GM12878 (cell line): ENCODE data around the gene ALDH1A1. TPM values are rescaled to one million over a fixed set of nuclear protein-coding genes. Genes with fewer than 3 reads are reported as not detected.

Experiments
- ATAC-seq: fragments of 200-7000 bp; cut with Tn5 transposase; 3 replicates; pipeline ENCODE4 v1.9.1; 2020; ENCODE audit warnings: mild to moderate bottlenecking, moderate library complexity
- BruUV-seq: library from RNA; stranded (reverse); fragments of 400-500 nt; replicated peaks from 2 replicates; lab custom pipeline; 2021; lab: Mats Ljungman, UMichigan
- CTCF ChIA-PET: fragments of 300-600 bp; sonication (Branson Sonifier 250); formaldehyde crosslinking; extraction: SDS; loops from one replicate; lab custom pipeline; 2021; ENCODE audit warnings: inconsistent platforms; lab: Yijun Ruan, JAX
- POLR2A ChIA-PET: fragments of 350-600 bp; formaldehyde crosslinking; extraction: SDS; loops from one replicate; lab custom pipeline; 2021; ENCODE audit warnings: inconsistent platforms; lab: Charles Lee
- RAD21 ChIA-PET: fragments of 300-600 bp; sonication (Branson Sonifier 250); formaldehyde crosslinking; loops from one replicate; lab custom pipeline; 2023; ENCODE audit warnings: antibody characterized with exemption; ENCODE audit not compliant: unreplicated experiment; lab: Charles Lee
- SMC1A ChIA-PET: fragments of 300-600 bp; sonication (Branson Sonifier 250); formaldehyde crosslinking; loops from one replicate; lab custom pipeline; 2023; ENCODE audit not compliant: unreplicated experiment, uncharacterized antibody; lab: Charles Lee
- DNase-seq: peaks from one replicate; pipeline ENCODE4 v3.0.0-alpha.2; 2011; ENCODE audit warnings: low read depth, low spot score
- FAIRE-seq: peaks from 3 replicates; lab custom pipeline; 2011; peaks lifted over from hg19 to GRCh38; lab: Jason Lieb, UNC
- H2AFZ ChIP-seq: 2 replicates; pipeline ENCODE4 v1.6.0; 2011; ENCODE audit warnings: low read depth, low read length, control low read depth; ENCODE audit not compliant: control insufficient read depth
- H3K27ac ChIP-seq: 2 replicates; pipeline ENCODE4 v1.5.1; 2011; ENCODE audit warnings: control low read depth; ENCODE audit not compliant: control insufficient read depth, insufficient read depth
- H3K27me3 ChIP-seq, 2 experiments: replicated peaks in 1 of 2; 2 replicates each; pipeline versions ENCODE4 v1.6.0 to v1.6.1; 2011; ENCODE audit warnings: low read length in 1 of 2; ENCODE audit not compliant: control insufficient read depth in 2 of 2, insufficient read depth in 2 of 2
- H3K36me3 ChIP-seq, 2 experiments: 2 replicates each; pipeline ENCODE4 v1.5.1; 2011; ENCODE audit warnings: low read length in 1 of 2; ENCODE audit not compliant: control insufficient read depth in 2 of 2, insufficient read depth in 2 of 2
- H3K4me1 ChIP-seq: 2 replicates; pipeline ENCODE4 v1.6.1; 2011; ENCODE audit warnings: mild to moderate bottlenecking, low read length, moderate library complexity, mixed read lengths; ENCODE audit not compliant: control insufficient read depth, insufficient read depth
- H3K4me2 ChIP-seq: 2 replicates; pipeline ENCODE4 v1.6.0; 2011; ENCODE audit warnings: control low read depth; ENCODE audit not compliant: control insufficient read depth, insufficient read depth
- H3K4me3 ChIP-seq: fragments of 200-600 bp; sonication (generic); 2 replicates; pipeline ENCODE4 v1.5.1; 2016
- H3K79me2 ChIP-seq: 2 replicates; pipeline ENCODE4 v1.6.0; 2011; ENCODE audit warnings: low read length; ENCODE audit not compliant: control insufficient read depth, insufficient read depth
- H3K9ac ChIP-seq: 2 replicates; pipeline ENCODE4 v1.8.0; 2011; ENCODE audit warnings: low read length, control low read depth, mixed read lengths; ENCODE audit not compliant: control insufficient read depth, insufficient read depth
- H3K9me3 ChIP-seq: replicated peaks from 3 replicates; pipeline ENCODE4 v1.5.1; 2011; ENCODE audit warnings: mild to moderate bottlenecking, low read length; ENCODE audit not compliant: control insufficient read depth, insufficient read depth
- H4K20me1 ChIP-seq: 2 replicates; pipeline ENCODE4 v1.6.0; 2011; ENCODE audit not compliant: control insufficient read depth, insufficient read depth
- EED ChIP-seq: sonication (generic); IDR thresholded peaks from 2 replicates; pipeline ENCODE4 v1.6.1; 2016; ENCODE audit warnings: antibody characterized with exemption, low read depth
- GABPA ChIP-seq: IDR thresholded peaks from 2 replicates; pipeline ENCODE4 v1.6.1; 2014; ENCODE audit warnings: antibody characterized with exemption, low read depth, mild to moderate bottlenecking, inconsistent platforms
- KDM1A ChIP-seq: fragments of 200-600 bp; sonication (generic); IDR thresholded peaks from 2 replicates; pipeline ENCODE4 v1.6.1; 2016; ENCODE audit warnings: borderline replicate concordance
- MEF2A ChIP-seq: IDR thresholded peaks from 2 replicates; pipeline ENCODE4 v1.6.1; 2011; ENCODE audit warnings: low read depth, mild to moderate bottlenecking, low read length, moderate library complexity; ENCODE audit not compliant: insufficient read depth
- MTA3 ChIP-seq: IDR thresholded peaks from 2 replicates; pipeline ENCODE4 v1.6.1; 2012; ENCODE audit warnings: low read length, inconsistent platforms, borderline replicate concordance
- MYC ChIP-seq: IDR thresholded peaks from 2 replicates; pipeline ENCODE4 v1.6.1; 2011; ENCODE audit warnings: mild to moderate bottlenecking, low read length, moderate library complexity, inconsistent platforms; ENCODE audit not compliant: insufficient read depth, insufficient replicate concordance, insufficient read length, severe bottlenecking
- NFXL1 ChIP-seq: fragments of 450-650 bp; IDR thresholded peaks from 2 replicates; pipeline ENCODE4 v1.6.1; 2017; ENCODE audit warnings: antibody characterized with exemption, mild to moderate bottlenecking, borderline replicate concordance
- NKRF ChIP-seq: fragments of 450-650 bp; conservative IDR thresholded peaks from 2 replicates; pipeline ENCODE4 v1.6.1; 2017; ENCODE audit warnings: mild to moderate bottlenecking, moderate library complexity
- RELA ChIP-seq: fragments of 450-650 bp; IDR thresholded peaks from 2 replicates; pipeline ENCODE4 v1.8.0; 2014; ENCODE audit warnings: borderline replicate concordance; ENCODE audit not compliant: partially characterized antibody
- SMARCA5 ChIP-seq: fragments of 450-650 bp; IDR thresholded peaks from 2 replicates; pipeline ENCODE4 v1.6.1; 2017; ENCODE audit warnings: mild to moderate bottlenecking
- SPI1 ChIP-seq: IDR thresholded peaks from 2 replicates; pipeline ENCODE4 v1.6.1; 2011; ENCODE audit warnings: low read depth, mild to moderate bottlenecking, low read length, moderate library complexity, borderline replicate concordance; ENCODE audit not compliant: insufficient read depth
- SREBF1 ChIP-seq: IDR thresholded peaks from 2 replicates; pipeline ENCODE4 v1.6.1; 2012; ENCODE audit warnings: mild to moderate bottlenecking, low read length
- SREBF2 ChIP-seq: IDR thresholded peaks from 2 replicates; pipeline ENCODE4 v1.6.1; 2012; ENCODE audit warnings: mild to moderate bottlenecking, low read length
- STAT1 ChIP-seq: fragments of 450-650 bp; conservative IDR thresholded peaks from 2 replicates; pipeline ENCODE4 v1.6.1; 2014; ENCODE audit warnings: antibody characterized with exemption, mild to moderate bottlenecking
- STAT3 ChIP-seq: IDR thresholded peaks from 2 replicates; pipeline ENCODE4 v1.6.1; 2011; ENCODE audit warnings: low read depth, low read length, improper control_type of control experiment
- TARDBP ChIP-seq: IDR thresholded peaks from 2 replicates; pipeline ENCODE4 v1.6.1; 2016; ENCODE audit warnings: borderline replicate concordance
- ZBTB33 ChIP-seq: fragments of 450-650 bp; IDR thresholded peaks from 2 replicates; pipeline ENCODE4 v1.6.1; 2017; ENCODE audit warnings: mild to moderate bottlenecking
- ZNF24 ChIP-seq: fragments of 450-650 bp; IDR thresholded peaks from 2 replicates; pipeline ENCODE4 v1.6.1; 2017; ENCODE audit warnings: antibody characterized with exemption, mild to moderate bottlenecking
- ZNF622 ChIP-seq: fragments of 450-650 bp; IDR thresholded peaks from 2 replicates; pipeline ENCODE4 v1.6.1; 2017; ENCODE audit warnings: mild to moderate bottlenecking, inconsistent platforms
- WGBS: methylation state at CpG from one replicate; pipeline ENCODE4 v1.1.6; 2016; ENCODE audit warnings: low lambda C conversion rate; ENCODE audit not compliant: insufficient replicate concordance, insufficient coverage; ENCODE audit errors: missing lambda C conversion rate; 5-methylcytosine and 5-hydroxymethylcytosine counted together
- in situ Hi-C: fragments of 300-500 bp; cut with MboI; formaldehyde crosslinking; loops from 9 replicates; pipeline ENCODE4 v1.14.3; 2018; ENCODE audit warnings: mixed read lengths
- intact Hi-C: fragments of 100-400 bp; cut with micrococcal nuclease; formaldehyde crosslinking; loops from one replicate; pipeline ENCODE4 v1.14.2; 2022; ENCODE audit not compliant: unreplicated experiment
- polyA plus RNA-seq, 11 experiments: library from polyadenylated mRNA; depleted of rRNA in 4 of 11; unstranded in 6 of 11; stranded (reverse) in 5 of 11; fragments of >200 nt; fragmentation: Nextera tagmentation in 4 of 11; fragmentation: Illumina TruSeq in 1 of 11; extraction: Ambion mirVana in 4 of 11; extraction: Trizol in 1 of 11; gene quantifications; 1 replicate in 1 of 11; 2 replicates in 10 of 11; pipeline versions ENCODE4 v1.2.1 to v1.2.3, GENCODE V29; 2011 to 2016; ENCODE audit warnings: inconsistent platforms in 2 of 11, missing spikeins in 2 of 11, low read depth in 1 of 11
- total RNA-seq, 4 experiments: library from RNA; depleted of rRNA in 3 of 4; stranded (reverse); fragments of >200 nt in 3 of 4; fragmentation: Illumina TruSeq in 1 of 4; extraction: Trizol in 1 of 4; gene quantifications; 2 replicates each; pipeline versions ENCODE4 v1.2.1 to v1.2.3, GENCODE V29; 2013 to 2021

ALDH1A1 gene
- total and polyA plus RNA-seq, 10 of the 15 experiments (the other 5 are each of a cell fraction or from before 2014, with no cell fraction given) = 0.03 to 0.54 TPM; not detected in 8

- ChIA-PET CTCF (interaction anchor here (1.3 kb wide), 1 partner anchor 93 kb away, joined by 4 read pairs; no protein-coding TSS in a partner anchor), RAD21 (no interaction called here), SMC1A (interaction anchor here (1.4 kb wide), 1 partner anchor 15 kb away, joined by 3 read pairs; no protein-coding TSS in a partner anchor), POLR2A (no interaction called here)
- ATAC-seq (no peak), FAIRE-seq (no peak), DNase-seq (no peak)
- intact Hi-C loops = no loop called here
- H3K4me3 ChIP-seq = no peak overlapping the region
- no peaks in the 10 kb centered on the region for H3K36me3 ChIP-seq
- no peak overlapping the region for H3K9ac ChIP-seq
- in situ Hi-C loops = loop anchor here (5.0 kb wide), 1 partner anchor 49 kb away; no protein-coding TSS in a partner anchor
- TF ChIP-seq SREBF1 (no peak), NFXL1 (no peak), GABPA (no peak), KDM1A (no peak), SMARCA5 (no peak), MEF2A (no peak), STAT1 (no peak), EED (no peak), SPI1 (no peak), TARDBP (no peak), ZNF622 (no peak), STAT3 (no peak), ZBTB33 (no peak), RELA (no peak), SREBF2 (no peak), MTA3 (no peak), NKRF (no peak), MYC (no peak), ZNF24 (no peak)
- BruUV-seq = no TSS peak
- 0% methylated on average over 5 of the region's 5 CpGs for WGBS
- no peak overlapping the region for H3K27ac ChIP-seq
- no peak overlapping the region for H2AFZ ChIP-seq
- no peaks in the 10 kb centered on the region for H3K79me2 ChIP-seq
- H3K27me3 ChIP-seq = no peaks in the 10 kb centered on the region; a peak in 1 of 4 replicates
- H4K20me1 ChIP-seq = no peaks in the 10 kb centered on the region
- H3K4me1 ChIP-seq = no peaks in the 10 kb centered on the region
- H3K4me2 ChIP-seq = no peak overlapping the region
- no peaks in the 10 kb centered on the region for H3K9me3 ChIP-seq
Measured at GRCh38 chr9:72951520-72952380, 1.1 kb downstream of the ALDH1A1 start.
